Head of caudate nucleus (tissue), 42 donors: ENCODE measurements around the gene CREB5.
"Not testable (repeated sequence)": the region's sequence is repeated elsewhere in the genome, so short reads cannot be mapped to it uniquely, and the experiment has no call there.

Source experiments
- DNase-seq, 42 donors: peaks; one replicate each; pipeline versions ENCODE4 v3.0.0 to v3.0.0-alpha.2; 2020 to 2021; ENCODE audit warnings: mixed read lengths in 7 of 42
- intact Hi-C: fragments of 100-400 bp; cut with DNase I; formaldehyde crosslinking; loops from one replicate; pipeline ENCODE4 v1.15.0; 2022

The CREB5 gene

GRCh38 chr7:28586736-28587135, 174.4 kb downstream of the CREB5 start:
- intact Hi-C loops, result no loop called here
- DNase-seq, result no peak

- peak in 13 of 42 donors; percentile 2 to 61 (median 25) for DNase-seq
- intact Hi-C loops, result no loop called here
Measured at GRCh38 chr7:28587211-28587610, 174.9 kb downstream of the CREB5 start.

- DNase-seq, result no peak
- intact Hi-C loops, result no loop called here
Measured at GRCh38 chr7:28588602-28589001, 176.3 kb downstream of the CREB5 start.

GRCh38 chr7:28591041-28591674, 178.8 kb downstream of the CREB5 start:
- DNase-seq, result no peak
- intact Hi-C loops, result no loop called here

- intact Hi-C loops, result no loop called here
- DNase-seq, result no peak
Measured at GRCh38 chr7:28591725-28592349, 179.5 kb downstream of the CREB5 start.

GRCh38 chr7:28592861-28593260, 180.5 kb downstream of the CREB5 start:
- DNase-seq, result no peak
- intact Hi-C loops, result no loop called here

- no peak for DNase-seq
- intact Hi-C loops, result no loop called here
Measured at GRCh38 chr7:28595076-28595475, 182.8 kb downstream of the CREB5 start.

GRCh38 chr7:28595801-28596200, 183.5 kb downstream of the CREB5 start:
- no peak for DNase-seq
- intact Hi-C loops, result no loop called here

- no peak for DNase-seq
- intact Hi-C loops, result no loop called here
Measured at GRCh38 chr7:28596245-28596935, 184.1 kb downstream of the CREB5 start.

GRCh38 chr7:28597284-28597683, 185.0 kb downstream of the CREB5 start:
- intact Hi-C loops, result no loop called here
- DNase-seq, result no peak

- DNase-seq, intact Hi-C loops: not testable (repeated sequence)
Measured at GRCh38 chr7:28598037-28598436, 185.7 kb downstream of the CREB5 start.

GRCh38 chr7:28598586-28598985, 186.3 kb downstream of the CREB5 start:
- intact Hi-C loops, result no loop called here
- DNase-seq, result no peak

- intact Hi-C loops, result no loop called here
- DNase-seq, result no peak
Measured at GRCh38 chr7:28599411-28599810, 187.1 kb downstream of the CREB5 start.

GRCh38 chr7:28602282-28602681, 190.0 kb downstream of the CREB5 start:
- intact Hi-C loops, result no loop called here
- DNase-seq, result no peak

- intact Hi-C loops, result no loop called here
Measured at GRCh38 chr7:28605427-28606085, 193.2 kb downstream of the CREB5 start.

GRCh38 chr7:28606421-28606820, 194.1 kb downstream of the CREB5 start:
- no peak for DNase-seq
- intact Hi-C loops, result no loop called here

More at GRCh38 chr7:28605427-28606085, 193.2 kb downstream of the CREB5 start:
- no peak for DNase-seq

GRCh38 chr7:28607855-28608193, 195.5 kb downstream of the CREB5 start:
- intact Hi-C loops, result no loop called here

GRCh38 chr7:28608237-28608656, 195.9 kb downstream of the CREB5 start:
- intact Hi-C loops, result no loop called here
- no peak for DNase-seq

More at GRCh38 chr7:28607855-28608193, 195.5 kb downstream of the CREB5 start:
- DNase-seq, result no peak

GRCh38 chr7:28608731-28609130, 196.4 kb downstream of the CREB5 start:
- intact Hi-C loops, result no loop called here
- DNase-seq, result no peak

GRCh38 chr7:28609608-28610007, 197.3 kb downstream of the CREB5 start:
- no peak for DNase-seq
- intact Hi-C loops, result loop anchor here (10.0 kb wide), 1 partner anchor 245 kb away; no protein-coding TSS in a partner anchor
